Germinal center (tissue), 1 donor: ENCODE measurements around the gene KRT6A.
"Not testable (repeated sequence)": the region's sequence is repeated elsewhere in the genome, so short reads cannot be mapped to it uniquely, and the experiment has no call there.

Experiments
- DNase-seq: peaks from one replicate; pipeline ENCODE4 v3.0.0; 2012; ENCODE audit warnings: mixed read lengths, low spot score

KRT6A gene

DNA sequence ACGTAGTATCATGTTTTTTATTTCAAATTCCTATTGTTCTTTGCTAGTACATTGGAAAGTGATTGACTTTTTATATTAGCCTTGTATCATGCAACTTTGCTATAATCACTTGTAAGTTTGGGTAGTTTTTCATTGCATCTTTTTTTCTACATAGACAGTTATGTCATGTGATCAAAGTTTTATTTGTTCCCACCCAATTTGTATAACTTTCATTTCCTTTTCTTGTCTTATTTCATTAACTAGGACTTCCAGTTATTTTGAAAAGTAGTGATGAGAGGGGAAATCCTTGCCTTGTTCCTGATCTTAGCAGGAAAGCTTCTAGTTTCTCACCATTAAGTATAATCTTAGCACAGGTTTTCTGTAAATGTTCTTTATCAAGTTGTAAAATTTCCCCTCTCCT lies 9.8 kb upstream of the KRT6A start:
- no peak for DNase-seq

DNA sequence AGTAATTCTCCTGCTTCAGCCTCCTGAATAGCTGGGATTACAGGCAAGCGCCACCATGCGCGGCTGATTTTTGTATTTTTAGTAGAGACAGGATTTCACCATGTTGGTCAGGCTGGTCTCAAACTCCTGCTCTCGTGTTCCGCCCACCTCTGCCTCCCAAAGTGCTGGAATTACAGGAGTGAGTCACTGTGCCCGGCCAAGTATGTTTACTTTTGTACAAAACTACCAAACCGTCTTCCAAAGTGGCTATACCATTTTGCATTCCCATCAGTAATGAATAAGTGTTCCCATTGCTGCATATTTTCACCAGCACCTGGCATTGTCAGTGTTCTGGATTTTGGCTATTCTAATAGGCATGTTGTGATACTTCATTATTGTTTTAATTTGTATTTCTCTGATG lies 8.4 kb upstream of the KRT6A start:
- no peak for DNase-seq

DNA sequence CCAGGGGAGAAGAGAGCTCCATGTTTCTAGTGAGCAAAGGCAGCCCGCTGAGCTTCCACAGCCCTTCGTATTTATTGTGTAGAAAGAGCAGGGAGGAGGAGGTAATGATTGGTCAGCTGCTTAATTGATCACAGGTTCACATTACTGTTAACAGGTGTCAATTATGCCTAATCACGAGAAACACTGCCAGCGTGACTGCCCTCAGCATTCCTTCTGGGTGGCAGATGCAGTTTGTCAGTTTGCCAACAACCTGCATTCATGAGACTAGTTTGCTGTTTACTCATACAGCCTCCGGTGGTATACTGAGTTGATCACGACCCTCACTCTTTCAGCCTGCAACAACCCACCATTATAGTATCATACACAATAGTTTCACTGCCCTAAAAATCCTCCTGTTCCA lies 7.5 kb upstream of the KRT6A start:
- not testable (repeated sequence) for DNase-seq

DNA sequence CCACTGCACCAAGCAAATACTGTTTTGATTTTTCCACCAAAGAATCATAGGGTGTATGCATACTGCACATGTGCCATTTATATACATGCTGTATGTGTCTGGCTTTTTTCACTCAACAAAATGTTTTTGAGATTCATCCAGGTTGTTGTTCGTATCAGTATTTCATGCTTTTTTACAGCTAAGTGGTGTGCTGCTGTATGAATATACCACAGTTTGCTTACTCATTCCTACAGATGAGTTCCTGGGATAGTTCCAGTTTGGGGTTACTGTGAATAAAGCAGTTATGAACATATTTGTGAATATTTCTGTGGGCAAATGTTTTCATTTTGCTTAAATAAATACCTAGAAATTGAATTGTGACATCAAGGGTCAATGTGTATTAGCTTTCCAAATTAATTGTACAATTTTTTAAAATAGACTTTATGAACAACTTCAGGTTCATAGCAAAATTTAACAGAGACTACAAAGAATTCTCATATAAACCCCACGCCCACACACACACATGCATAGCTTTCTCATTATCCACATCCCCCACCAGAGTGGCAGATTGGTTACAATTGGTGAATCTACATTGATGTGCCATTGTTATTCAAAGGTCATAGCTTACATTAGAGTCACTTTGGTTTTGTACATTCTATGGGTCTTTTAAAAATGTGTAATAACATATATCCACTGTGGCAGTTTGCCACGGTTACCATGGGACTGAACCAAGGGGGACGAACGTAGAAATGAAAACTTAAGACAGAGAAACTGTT lies 6.9 kb upstream of the KRT6A start:
- no peak for DNase-seq

DNA sequence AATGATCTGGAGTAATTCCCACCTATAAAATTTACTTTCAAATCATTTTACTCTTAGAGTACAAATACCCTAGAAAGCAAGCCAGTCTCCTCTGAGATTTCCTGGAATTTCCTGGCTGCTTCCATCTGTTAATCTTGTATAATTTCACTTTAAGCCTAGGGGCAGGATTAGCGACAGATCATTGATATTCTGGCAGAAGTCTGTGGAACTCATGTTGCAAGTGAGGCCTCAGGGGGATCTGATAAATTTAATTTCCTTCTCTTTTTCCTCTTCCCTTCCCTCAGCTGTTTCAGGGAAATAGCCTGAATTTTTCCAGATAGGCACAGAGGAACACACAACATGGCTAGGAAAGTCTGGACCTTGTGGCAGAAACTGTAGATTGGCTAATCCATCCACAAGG lies 5.9 kb upstream of the KRT6A start:
- no peak for DNase-seq

DNA sequence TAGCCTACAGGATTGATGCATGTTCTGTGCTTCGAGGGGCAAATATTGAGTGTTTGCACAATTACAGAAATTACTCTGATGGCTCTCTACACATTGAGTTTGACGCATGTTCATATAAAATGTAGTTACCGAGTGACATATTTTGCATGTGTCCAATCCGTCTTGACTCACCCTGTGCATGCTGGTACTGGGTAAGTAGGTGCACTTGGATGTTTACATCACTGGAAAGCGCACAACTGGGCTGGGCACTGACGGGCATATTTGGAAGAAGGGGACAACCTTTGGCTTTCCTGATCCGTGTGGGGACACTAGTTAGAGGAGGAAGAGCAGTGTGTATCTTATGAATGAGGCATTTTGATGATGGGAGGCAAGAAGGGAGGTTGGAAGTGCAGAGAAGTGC lies 4.9 kb upstream of the KRT6A start:
- no peak for DNase-seq

DNA sequence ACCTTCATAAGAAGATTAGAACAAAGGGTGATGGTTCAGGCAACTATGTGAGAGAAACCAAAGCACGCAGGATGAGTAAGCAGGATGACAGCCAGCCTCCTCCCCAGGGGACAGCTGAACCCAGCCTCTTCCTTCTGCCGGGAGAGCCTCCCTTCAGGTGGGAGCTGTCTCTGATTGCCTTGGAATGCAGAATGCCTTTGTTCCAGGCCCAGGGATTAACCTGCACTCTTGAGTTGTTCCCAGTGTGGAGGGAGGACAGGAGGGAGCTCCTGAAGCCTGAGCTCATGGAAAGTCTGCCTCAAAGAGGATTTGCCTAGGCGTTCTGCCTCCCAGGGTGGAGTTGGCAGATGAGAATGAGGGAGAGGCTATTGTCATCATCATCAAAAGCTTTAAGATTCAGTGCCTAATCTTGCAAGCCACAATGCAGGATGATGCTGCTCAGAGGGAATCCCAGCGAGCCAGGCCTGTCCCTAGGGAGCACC lies 3.6 kb upstream of the KRT6A start:
- no peak for DNase-seq

DNA sequence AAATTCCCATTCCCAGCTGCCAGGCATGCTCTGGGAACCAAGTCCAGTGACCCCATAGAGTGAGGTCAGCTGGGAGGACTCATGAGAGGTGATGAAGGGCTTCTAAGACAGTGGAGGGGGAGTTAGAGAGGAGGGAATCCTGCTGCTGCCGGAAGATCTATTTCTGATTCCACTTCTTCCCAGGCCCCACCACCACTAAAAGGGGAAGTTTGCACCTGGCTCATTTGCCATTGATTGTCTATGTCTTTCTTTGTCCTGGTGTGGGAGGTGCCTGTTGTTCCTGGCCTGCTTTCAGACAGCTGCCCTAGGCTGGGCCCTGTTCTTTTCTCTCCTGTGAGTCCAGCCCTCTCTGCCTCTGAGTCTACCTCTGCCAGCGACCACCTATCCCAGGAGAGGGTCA lies 3.0 kb upstream of the KRT6A start:
- DNase-seq: no peak

DNA sequence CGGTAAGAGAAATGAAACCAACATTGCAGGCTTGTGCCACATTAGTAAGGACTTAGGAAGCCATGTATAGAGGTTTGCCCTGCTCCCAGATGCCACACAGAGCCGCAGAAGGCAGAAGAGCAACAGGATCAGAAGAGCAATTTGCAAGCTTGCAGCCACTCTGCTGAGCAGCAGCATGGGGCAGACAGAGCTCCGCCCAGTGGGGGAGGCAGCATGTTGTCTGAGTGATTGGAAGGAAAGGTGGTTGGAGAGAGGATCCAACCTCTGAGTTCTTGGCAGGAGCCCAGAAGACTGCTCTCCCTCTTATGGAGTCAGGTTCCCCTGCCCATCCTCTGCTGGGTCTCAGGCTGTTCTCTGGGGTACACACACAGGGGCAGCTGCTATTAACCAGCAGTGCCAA lies 2.3 kb upstream of the KRT6A start:
- no peak for DNase-seq

DNA sequence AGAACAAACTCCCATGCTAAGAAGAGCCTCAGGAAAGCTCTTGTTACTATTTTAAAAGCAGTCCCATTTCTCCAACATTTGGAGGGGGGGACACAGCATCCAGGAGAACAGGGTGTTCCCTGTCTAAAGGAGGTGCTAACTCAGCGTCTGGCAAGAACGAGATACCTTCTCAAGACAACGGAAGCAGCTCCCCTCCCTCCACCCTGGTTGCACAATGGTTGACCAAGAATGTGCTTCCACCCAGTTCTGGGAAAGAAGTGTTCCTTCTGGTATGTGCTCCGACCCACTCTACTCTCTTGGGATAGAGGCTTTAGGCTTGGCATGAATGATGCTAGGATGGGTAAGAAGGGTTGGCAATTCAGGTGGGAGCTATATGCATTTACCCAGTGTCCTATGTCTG lies 1.5 kb upstream of the KRT6A start:
- DNase-seq: no peak

DNA sequence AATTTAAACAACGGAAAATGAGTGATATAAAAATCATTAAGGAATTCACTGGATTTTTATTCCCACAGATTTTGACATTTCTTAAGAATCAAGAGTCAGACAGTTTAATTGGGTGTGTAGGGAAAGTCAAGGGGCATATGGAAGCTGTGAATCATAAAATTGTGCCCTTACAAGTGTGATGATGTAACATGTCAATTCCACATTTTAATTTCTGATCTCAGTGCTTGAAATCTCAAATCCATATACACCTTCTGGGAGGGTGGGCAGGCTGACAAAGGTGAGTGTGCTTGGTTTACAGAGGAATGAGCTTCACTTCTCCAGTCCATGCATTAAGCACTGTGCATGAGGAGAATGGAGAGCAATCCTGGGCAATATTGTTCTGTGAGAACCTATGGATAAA lies 1.0 kb upstream of the KRT6A start:
- DNase-seq: no peak

DNA sequence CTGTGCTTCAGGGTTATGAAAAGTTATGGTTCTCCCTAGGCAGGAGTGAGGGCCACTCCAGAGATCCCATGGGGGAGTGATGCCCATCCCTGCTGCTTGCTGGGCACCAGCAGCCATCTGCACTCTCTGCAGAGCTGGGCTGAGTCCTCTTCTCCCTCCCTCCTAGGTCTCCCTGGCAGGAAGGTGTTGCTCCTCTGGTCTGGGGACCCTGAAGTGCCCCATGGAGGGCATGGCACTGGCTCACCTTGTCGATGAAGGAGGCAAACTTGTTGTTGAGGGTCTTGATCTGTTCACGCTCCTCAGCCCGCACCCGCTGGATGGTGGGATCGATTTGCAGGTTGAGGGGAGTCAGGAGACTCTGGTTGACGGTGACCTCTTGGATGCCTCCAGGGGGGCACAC lies 652 bp downstream of the KRT6A start:
- DNase-seq: not testable (repeated sequence)

DNA sequence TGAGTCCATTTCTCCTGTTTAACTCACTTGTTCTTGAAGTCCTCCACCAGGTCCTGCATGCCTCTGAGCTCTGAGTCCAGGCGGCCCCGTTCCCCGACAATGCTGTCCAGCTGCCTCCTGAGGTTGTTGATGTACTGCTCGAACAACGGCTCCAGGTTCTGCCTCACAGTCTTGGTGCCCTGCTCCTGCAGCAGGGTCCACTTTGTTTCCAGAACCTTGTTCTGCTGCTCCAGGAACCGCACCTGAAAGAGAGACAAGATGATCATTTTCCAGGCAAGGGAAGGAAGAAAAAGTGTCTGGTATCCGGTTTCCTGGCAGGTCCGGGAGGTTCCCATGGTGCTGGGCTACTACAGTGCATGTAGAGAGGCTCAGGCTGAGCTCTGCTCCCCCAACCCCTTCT lies 1.6 kb downstream of the KRT6A start:
- DNase-seq: not testable (repeated sequence)

DNA sequence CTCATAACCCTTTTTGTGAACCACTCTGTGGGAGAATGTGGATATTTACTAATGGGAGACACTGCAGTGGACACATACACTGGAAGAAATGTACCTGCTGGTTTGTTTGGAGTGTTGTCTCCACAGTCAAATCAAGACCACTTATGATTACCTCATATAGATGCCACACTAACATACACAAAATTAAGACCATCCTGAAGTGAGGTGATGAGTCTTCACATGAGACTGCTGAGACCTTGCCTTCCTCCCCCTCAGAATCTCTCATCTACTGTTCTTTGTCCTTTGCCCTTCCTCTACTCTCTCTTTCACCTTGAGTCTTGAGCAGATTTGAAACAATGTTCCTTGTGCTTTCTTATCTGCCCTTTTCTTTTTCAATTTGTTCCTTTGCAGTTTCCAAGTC lies 4.3 kb downstream of the KRT6A start:
- DNase-seq: no peak

DNA sequence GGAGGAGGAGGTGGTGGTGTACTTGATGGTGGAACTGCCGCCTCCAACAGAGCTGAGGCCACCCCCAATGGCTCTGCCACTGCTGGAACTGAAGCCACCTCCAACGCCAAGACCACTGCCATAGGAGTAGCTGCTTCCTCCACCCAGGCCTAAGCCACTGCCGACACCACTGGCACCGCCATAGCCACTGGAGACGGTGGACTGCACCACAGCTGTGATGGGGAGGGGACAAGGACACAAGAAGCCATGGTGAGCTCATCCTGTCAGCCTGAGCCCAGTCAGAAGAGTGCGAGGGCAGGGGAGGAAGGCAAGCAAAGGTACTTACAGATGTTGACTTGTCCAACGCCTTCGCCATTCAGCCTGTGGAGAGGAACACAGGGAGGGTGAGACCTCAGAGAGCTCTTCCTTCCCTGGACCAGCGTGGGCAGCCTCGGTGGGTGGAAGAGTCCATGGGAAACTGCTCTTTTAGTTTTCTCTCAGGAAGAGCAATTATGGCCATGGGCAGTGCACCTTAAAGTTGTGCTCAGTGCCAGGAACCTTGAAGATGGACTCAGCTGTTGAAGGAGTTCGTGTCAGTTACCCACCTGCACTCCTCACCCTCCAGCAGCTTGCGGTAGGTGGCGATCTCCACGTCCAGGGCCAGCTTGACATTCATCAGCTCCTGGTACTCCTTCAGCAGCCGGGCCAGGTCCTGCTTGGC lies 5.2 kb downstream of the KRT6A start:
- not testable (repeated sequence) for DNase-seq

DNA sequence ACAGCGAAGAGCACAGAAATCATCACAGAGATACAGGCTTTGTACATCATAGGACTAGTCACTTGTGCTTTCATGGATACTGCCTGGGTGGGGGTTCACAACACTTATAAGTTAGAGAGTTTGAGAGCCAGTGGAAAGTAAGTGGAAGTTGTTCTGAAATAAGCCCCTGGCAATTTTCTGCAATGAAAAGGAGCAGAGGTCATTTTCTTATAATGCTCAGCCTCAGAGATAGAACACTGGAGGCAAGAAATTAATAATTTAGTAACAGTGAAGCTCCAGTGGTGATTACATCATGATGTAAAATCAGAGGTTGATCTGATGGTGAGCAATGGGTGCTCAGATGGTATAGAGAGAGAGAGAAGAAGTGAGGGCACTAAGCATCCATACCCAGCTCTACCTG lies 5.8 kb downstream of the KRT6A start:
- DNase-seq: no peak

DNA sequence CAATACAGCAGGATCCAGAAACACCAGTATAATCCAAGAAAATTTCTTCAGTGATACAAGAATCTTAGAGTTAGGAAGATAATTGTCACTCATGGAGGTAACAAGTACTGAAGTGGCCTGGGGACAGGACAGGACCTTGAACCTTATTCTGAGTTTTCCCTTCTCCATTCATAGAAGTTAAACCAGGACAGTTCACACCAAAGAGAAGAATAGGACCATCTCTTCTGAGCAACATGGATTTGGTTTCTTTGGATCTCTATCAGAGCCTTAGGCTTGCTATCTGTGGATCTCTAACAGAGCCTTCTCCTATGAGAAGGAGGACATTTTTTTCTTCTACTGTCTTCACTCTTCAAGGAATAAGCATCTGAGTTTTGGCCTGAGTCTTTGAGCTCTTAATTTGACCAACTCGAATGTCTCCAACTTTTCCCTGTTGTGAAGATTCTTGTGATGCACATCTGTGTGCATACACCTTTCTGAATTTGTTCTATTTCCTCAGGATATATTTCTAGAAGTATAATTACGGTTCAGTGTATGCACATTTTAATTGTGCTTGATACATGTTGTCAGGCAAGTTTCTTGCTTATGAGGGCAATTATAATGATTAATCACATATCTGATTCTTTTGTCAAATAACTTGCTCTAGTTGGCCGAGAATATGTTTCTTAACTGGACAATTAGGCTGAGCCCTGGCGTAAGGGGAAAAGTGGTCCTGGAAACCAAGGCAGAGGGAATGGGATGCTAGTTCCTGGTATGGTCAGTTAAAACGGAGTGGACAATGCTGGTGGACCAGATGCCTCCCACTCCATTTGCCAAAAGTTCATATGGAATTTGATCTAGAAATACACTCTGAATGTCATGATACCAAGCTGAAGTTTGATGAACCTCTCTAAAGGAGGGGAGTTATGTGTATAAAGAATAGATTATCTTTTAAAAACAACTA lies 6.6 kb downstream of the KRT6A start:
- no peak for DNase-seq

DNA sequence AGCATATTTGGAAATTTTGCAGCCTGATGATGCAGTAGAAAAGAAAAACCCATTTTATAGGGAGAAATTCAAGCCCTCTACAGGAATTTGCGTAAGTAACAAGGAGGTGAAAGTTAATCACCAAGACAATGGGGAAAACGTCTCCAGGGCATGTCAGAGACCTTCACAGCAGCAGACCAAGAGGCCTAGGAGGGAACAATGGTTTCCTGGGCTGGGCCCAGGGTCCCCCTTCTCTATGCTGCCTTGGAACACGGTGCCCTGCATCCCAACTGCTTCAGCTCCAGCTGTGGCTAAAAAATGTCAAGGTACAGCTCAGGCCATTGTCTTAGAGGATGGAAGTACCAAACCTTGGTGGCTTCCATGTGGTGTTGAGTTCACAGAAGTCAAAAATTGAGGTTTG lies 13.0 kb downstream of the KRT6A start:
- DNase-seq: no peak

DNA sequence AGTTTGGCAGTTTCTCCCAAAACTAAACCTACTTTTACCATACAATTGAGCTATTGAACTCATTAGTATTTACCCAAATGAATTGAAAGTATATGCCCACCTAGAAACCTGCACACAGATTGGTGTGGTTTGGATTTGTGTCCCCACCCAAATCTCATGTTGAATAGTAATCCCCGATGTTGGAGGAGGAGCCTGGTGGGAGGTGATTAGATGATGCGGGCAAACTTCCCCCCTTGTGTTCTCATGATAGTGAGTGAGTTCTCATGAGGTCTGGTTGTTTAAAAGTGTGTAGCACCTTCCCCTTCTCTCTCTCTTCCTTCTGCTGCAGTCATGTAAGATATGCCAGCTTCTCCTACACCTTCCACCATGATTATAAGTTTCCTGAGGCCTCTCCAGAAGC lies 15.4 kb downstream of the KRT6A start:
- DNase-seq: no peak

DNA sequence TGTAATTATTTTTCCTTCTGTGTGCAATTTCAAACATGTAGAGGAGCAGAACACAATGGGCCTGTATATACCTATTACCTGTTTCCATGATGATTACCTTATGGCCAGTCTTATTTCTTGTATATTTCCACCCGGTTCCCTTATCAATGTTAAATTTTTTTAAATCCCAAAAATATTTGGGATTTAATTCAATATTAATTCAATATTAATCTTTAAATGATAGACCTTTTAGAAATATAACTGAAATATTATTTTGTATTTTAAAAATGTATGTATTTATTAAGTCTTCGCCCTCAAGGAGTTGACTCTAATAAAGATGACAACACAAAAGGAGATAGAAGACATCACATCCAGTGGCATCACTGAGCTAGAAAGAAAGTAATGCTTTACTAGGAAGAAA lies 18.8 kb downstream of the KRT6A start:
- no peak for DNase-seq

DNA sequence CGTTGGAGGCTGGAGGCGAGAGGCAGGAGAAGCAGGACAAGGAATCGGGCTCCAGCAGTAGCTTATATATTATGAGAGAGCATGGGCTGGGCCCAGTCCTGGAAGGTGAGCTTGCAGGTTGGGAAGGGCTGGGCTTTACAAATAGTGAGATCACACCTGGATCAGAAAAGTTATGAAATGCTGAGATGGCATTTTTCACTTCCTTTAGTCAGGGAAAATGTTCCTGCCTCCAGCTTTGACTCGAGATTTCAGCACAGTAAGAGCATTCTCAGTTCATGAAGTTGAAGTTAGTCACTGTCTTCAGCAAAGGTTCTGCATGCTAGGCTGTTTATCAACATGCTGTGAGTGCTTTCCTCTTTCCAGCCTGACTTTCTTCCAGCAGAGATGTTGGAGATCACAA lies 19.3 kb downstream of the KRT6A start, which contains the start of gene KRT6C:
Gene KRT6C, minus strand, starts transcription at position 38 of the 400 bp plus-strand sequence. CDS start 68 bp downstream, outside the sequence.
- no peak for DNase-seq

DNA sequence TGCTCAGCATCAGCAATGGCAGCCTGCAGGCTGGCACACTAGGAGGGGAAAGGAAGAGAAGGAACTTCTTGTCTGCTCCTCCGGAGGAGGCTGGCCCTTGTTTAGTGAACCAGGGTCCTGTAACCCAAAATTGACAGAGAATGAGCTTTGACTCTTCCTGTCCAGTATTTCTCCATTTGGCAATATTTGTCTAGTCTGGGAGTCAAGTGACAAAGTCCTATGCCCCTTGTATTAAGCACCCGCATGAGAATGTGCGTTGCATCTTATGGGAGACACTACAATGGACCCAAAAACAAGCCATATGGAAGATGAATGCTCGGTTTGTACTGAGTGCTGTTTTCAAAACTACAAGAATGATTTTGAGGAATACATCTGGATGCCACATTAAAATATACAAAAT lies 23.2 kb downstream of the KRT6A start:
- DNase-seq: no peak

DNA sequence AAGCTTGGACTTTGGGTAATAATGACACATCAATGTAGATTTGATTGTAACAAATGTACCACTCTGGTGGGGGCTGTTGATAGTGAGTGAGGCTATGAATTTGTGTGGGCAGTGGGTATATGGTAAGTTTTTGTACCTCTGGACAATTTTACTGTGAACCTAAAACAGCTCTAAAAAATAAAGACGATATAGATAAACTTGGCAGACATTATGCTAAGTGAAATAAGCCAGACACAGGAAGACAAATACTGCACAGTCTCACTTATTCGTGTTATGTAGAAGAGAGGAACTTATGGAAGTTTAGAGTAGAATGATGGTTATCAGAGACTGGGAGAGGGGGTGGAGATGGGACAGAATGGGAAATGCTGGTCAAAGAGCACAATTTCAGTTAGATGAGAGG lies 28.2 kb downstream of the KRT6A start:
- DNase-seq: no peak
